GM23338 (cell line): Measurements from ENCODE around the gene NRG3. TPM values are rescaled to one million over a fixed set of nuclear protein-coding genes. Genes with fewer than 3 reads are reported as not detected.
A peak's percentile ranks its signal among the peaks of the same experiment; 100 is the strongest.

Source experiments
- ATAC-seq: fragments of 200-7000 bp; cut with Tn5 transposase; 3 replicates; pipeline ENCODE4 v1.9.1; 2020
- DNase-seq: peaks from one replicate; pipeline ENCODE4 v3.0.0-alpha.2; 2015; ENCODE audit warnings: low spot score
- H2AFZ ChIP-seq: fragments of 200-600 bp; sonication (generic); 2 replicates; pipeline ENCODE4 v1.8.0; 2016; ENCODE audit warnings: antibody characterized with exemption, mild to moderate bottlenecking, moderate library complexity
- H3F3A ChIP-seq: fragments of 200-600 bp; sonication (generic); replicated peaks from 2 replicates; pipeline ENCODE4 v1.8.0; 2017; ENCODE audit warnings: antibody characterized with exemption, mixed run types, low read depth
- H3K27ac ChIP-seq: fragments of 200-600 bp; sonication (generic); 2 replicates; pipeline ENCODE4 v1.6.1; 2016; ENCODE audit warnings: low read depth
- H3K27me3 ChIP-seq: fragments of 200-600 bp; sonication (generic); 2 replicates; pipeline ENCODE4 v1.8.0; 2016; ENCODE audit warnings: mild to moderate bottlenecking, mixed run types, moderate library complexity; ENCODE audit not compliant: insufficient read depth
- H3K36me3 ChIP-seq: fragments of 200-600 bp; sonication (generic); 2 replicates; pipeline ENCODE4 v1.8.0; 2016; ENCODE audit warnings: mild to moderate bottlenecking; ENCODE audit not compliant: insufficient read depth
- H3K4me1 ChIP-seq: fragments of 200-600 bp; sonication (generic); 2 replicates; pipeline ENCODE4 v1.8.0; 2016; ENCODE audit warnings: mild to moderate bottlenecking, moderate library complexity; ENCODE audit not compliant: insufficient read depth
- H3K4me2 ChIP-seq: fragments of 200-600 bp; sonication (generic); 2 replicates; pipeline ENCODE4 v1.7.1; 2017; ENCODE audit warnings: mixed run types
- H3K4me3 ChIP-seq: fragments of 200-600 bp; sonication (generic); 2 replicates; pipeline ENCODE4 v1.6.1; 2016; ENCODE audit warnings: mixed run types
- H3K79me2 ChIP-seq: fragments of 200-600 bp; sonication (generic); replicated peaks from 2 replicates; pipeline ENCODE4 v1.8.0; 2017; ENCODE audit warnings: mild to moderate bottlenecking; ENCODE audit not compliant: insufficient read depth
- H3K9me2 ChIP-seq: fragments of 200-600 bp; sonication (generic); 2 replicates; pipeline ENCODE4 v1.8.0; 2017; ENCODE audit not compliant: insufficient read depth
- H4K20me1 ChIP-seq: fragments of 200-600 bp; sonication (generic); replicated peaks from 2 replicates; pipeline ENCODE4 v1.8.0; 2017; ENCODE audit warnings: mild to moderate bottlenecking; ENCODE audit not compliant: insufficient read depth
- H3K27ac Mint-ChIP-seq: 2 replicates; pipeline ENCODE4 v1.8.0; 2020; ENCODE audit warnings: inconsistent platforms, mild to moderate bottlenecking, moderate library complexity, mixed read lengths
- H3K27me3 Mint-ChIP-seq: 3 replicates; pipeline ENCODE4 v1.8.0; 2022; ENCODE audit warnings: low read depth, mild to moderate bottlenecking, moderate library complexity, mixed read lengths, inconsistent platforms; ENCODE audit not compliant: insufficient read depth, poor library complexity
- H3K36me3 Mint-ChIP-seq: 3 replicates; pipeline ENCODE4 v1.8.0; 2021; ENCODE audit warnings: low read depth, mild to moderate bottlenecking, inconsistent platforms, moderate library complexity, mixed read lengths
- H3K4me1 Mint-ChIP-seq: 3 replicates; pipeline ENCODE4 v1.8.0; 2020; ENCODE audit warnings: mild to moderate bottlenecking, inconsistent platforms, mixed read lengths
- H3K4me3 Mint-ChIP-seq: 3 replicates; pipeline ENCODE4 v1.8.0; 2021; ENCODE audit warnings: moderate library complexity, mild to moderate bottlenecking, inconsistent platforms, mixed read lengths
- H3K9me3 Mint-ChIP-seq: 3 replicates; pipeline ENCODE4 v1.8.0; 2020; ENCODE audit warnings: moderate library complexity, mild to moderate bottlenecking, inconsistent platforms, mixed read lengths
- CREB1 ChIP-seq: fragments of 250-450 bp; sonication (Bioruptor Pico); IDR thresholded peaks from 2 replicates; pipeline ENCODE4 v1.5.0; 2020; ENCODE audit warnings: low read depth, mild to moderate bottlenecking, moderate library complexity
- EZH2 ChIP-seq: fragments of 200-600 bp; sonication (generic); IDR thresholded peaks from one replicate; pipeline ENCODE4 v1.8.0; 2017; ENCODE audit warnings: antibody characterized with exemption, mild to moderate bottlenecking, low read depth; ENCODE audit not compliant: unreplicated experiment
- EZH2phosphoT487 ChIP-seq: fragments of 200-600 bp; sonication (generic); IDR thresholded peaks from one replicate; pipeline ENCODE4 v1.8.1; 2018; ENCODE audit warnings: antibody characterized with exemption; ENCODE audit not compliant: unreplicated experiment
- JUNB ChIP-seq: IDR thresholded peaks from one replicate; pipeline ENCODE4 v1.6.1; 2016; ENCODE audit warnings: antibody characterized with exemption; ENCODE audit not compliant: unreplicated experiment
- NANOG ChIP-seq: IDR thresholded peaks from 2 replicates; pipeline ENCODE4 v1.6.1; 2016; ENCODE audit warnings: antibody characterized with exemption, borderline replicate concordance
- POLR2AphosphoS5 ChIP-seq: IDR thresholded peaks from 2 replicates; pipeline ENCODE4 v1.6.1; 2016; ENCODE audit warnings: antibody characterized with exemption, low read depth
- STAT1 ChIP-seq: IDR thresholded peaks from one replicate; pipeline ENCODE4 v1.6.1; 2016; ENCODE audit warnings: antibody characterized with exemption; ENCODE audit not compliant: unreplicated experiment
- ZNF114 ChIP-seq: fragments of 250-450 bp; sonication (Bioruptor Pico); IDR thresholded peaks from 2 replicates; pipeline ENCODE4 v1.5.0; 2020; ENCODE audit warnings: mild to moderate bottlenecking, moderate library complexity
- polyA plus RNA-seq: library from polyadenylated mRNA; unstranded; fragments of >200 nt; fragmentation: Nextera tagmentation; extraction: Ambion mirVana; gene quantifications from 2 replicates; pipeline ENCODE4 v1.2.1, GENCODE V29; 2016
- total RNA-seq: library from RNA; depleted of rRNA; stranded (reverse); fragments of >200 nt; shearing (Covaris generic); gene quantifications from 2 replicates; pipeline ENCODE4 v1.2.3, GENCODE V29; 2014
- TF ChIP-seq, protein P1 (sequence below): IDR thresholded peaks from one replicate; pipeline ENCODE4 v1.6.1; 2018; ENCODE audit warnings: antibody characterized with exemption; ENCODE audit not compliant: unreplicated experiment

Gene NRG3
- total and polyA plus RNA-seq, 2 experiments from 2014 or later = 1.9 to 3.9 TPM

DNA sequence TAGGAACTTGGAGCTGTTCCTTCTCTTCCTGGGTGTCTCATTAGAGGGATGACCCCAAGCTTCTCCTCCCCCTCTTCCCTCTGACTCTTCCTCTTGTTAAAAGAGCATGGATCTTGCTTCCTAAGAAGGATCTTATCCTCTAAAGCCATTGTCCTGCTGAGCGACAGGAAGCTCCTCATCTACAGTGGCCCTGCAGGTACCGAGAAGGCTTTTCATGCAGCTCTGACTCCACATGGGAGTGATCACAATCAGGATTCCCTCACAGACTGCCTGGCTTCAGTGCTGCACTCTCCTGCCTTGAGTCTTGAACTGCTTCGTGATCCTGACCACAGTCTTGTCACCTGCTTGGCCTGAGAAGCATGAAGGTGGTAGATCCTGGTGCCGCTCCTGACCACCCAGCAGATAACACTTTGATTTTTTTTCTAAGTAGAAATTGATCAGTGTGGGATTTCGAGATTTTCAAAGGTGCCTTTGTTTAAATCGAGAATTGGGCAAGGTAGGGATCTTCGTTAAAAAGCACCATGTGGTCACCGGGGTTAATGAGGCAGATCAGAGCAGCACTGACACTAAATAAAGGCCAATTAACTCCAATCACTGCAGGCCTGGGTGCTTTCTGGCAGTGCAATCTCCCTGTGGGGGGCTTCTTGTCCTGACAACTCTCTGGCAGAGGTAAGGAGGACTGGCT, 376.4 kb downstream of the NRG3 start (continued):
- TF ChIP-seq ZNF114 (peak; percentile 40; the same call in 1 of the 2 replicates), EZH2phosphoT487 (no peak)

DNA sequence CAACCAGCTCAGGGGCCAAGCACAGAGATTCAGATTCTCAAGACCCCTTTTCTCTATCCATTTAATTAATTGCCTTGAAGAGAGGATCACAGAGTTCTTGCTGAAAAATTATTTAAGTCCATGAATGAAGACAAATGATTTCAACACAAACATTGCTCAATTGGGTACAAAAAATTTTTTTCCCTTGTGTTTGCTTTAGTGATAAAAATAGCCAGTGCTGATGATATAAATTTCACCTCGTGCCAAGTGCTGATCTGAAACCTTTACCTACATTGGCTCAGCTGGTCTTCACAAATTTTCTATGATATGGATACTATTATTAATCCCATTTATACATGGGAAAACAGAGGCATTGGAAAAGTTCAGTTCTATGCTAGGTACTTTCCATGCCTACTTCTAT, 377.1 kb downstream of the NRG3 start:
- Mint-ChIP-seq H3K9me3 (no peaks in the 10 kb centered on the region), H3K4me1 (peaks cover 24% of the 10 kb centered on the region), H3K4me3 (no peak overlapping the region), H3K27ac (no peak overlapping the region), H3K27me3 (no peaks in the 10 kb centered on the region), H3K36me3 (no peaks in the 10 kb centered on the region)
- Histone ChIP-seq H3K79me2 (no peaks in the 10 kb centered on the region), H3K9me2 (peaks cover 8% of the 10 kb centered on the region; the same call in 1 of the 2 replicates), H3K4me2 (no peak overlapping the region), H4K20me1 (no peaks in the 10 kb centered on the region), H3K36me3 (peaks cover 5% of the 10 kb centered on the region; the same call in 1 of the 2 replicates), H3K27me3 (no peaks in the 10 kb centered on the region), H3K4me1 (peaks cover 10% of the 10 kb centered on the region; the same call in 1 of the 2 replicates), H3K27ac (no peak overlapping the region), H3F3A (no peaks in the 10 kb centered on the region), H3K4me3 (no peak overlapping the region), H2AFZ (no peak overlapping the region)
- ATAC-seq = no peak
- no peak for DNase-seq
- no peak for TF ChIP-seq STAT1
- TF ChIP-seq, protein P1, sequence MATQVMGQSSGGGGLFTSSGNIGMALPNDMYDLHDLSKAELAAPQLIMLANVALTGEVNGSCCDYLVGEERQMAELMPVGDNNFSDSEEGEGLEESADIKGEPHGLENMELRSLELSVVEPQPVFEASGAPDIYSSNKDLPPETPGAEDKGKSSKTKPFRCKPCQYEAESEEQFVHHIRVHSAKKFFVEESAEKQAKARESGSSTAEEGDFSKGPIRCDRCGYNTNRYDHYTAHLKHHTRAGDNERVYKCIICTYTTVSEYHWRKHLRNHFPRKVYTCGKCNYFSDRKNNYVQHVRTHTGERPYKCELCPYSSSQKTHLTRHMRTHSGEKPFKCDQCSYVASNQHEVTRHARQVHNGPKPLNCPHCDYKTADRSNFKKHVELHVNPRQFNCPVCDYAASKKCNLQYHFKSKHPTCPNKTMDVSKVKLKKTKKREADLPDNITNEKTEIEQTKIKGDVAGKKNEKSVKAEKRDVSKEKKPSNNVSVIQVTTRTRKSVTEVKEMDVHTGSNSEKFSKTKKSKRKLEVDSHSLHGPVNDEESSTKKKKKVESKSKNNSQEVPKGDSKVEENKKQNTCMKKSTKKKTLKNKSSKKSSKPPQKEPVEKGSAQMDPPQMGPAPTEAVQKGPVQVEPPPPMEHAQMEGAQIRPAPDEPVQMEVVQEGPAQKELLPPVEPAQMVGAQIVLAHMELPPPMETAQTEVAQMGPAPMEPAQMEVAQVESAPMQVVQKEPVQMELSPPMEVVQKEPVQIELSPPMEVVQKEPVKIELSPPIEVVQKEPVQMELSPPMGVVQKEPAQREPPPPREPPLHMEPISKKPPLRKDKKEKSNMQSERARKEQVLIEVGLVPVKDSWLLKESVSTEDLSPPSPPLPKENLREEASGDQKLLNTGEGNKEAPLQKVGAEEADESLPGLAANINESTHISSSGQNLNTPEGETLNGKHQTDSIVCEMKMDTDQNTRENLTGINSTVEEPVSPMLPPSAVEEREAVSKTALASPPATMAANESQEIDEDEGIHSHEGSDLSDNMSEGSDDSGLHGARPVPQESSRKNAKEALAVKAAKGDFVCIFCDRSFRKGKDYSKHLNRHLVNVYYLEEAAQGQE = no peak
- TF ChIP-seq CREB1 (CRISPR knock-in tag) = no peak

DNA sequence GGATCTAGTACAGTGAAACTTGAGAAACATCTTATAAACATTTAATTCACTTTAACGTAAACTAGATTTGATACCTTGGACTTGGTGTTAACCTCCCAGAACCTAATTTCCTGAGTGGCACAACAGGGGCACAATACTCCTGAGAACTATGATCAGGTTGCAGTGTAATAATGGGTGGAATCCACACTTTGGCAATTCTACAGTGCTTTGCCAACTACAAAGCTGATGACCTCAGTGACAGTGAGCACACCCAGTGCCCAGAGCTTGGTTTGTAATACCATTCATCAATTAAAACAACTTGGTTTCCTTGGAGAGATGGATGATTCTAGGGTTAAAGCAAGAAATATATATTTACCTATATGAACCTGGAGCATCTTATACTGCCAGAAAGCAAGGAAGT, 379.2 kb downstream of the NRG3 start:
- H3K79me2 ChIP-seq = no peaks in the 10 kb centered on the region
- no peak overlapping the region for H3K4me2 ChIP-seq
- no peaks in the 10 kb centered on the region; the same call in 2 of the 3 replicates for H3K9me3 Mint-ChIP-seq
- no peak overlapping the region for H3K27ac ChIP-seq
- no peaks in the 10 kb centered on the region for H4K20me1 ChIP-seq
- H3K36me3 Mint-ChIP-seq = no peaks in the 10 kb centered on the region
- no peak overlapping the region for H3K4me3 Mint-ChIP-seq
- H3K9me2 ChIP-seq = peaks cover 8% of the 10 kb centered on the region; the same call in 1 of the 2 replicates
- peaks cover 5% of the 10 kb centered on the region; the same call in 1 of the 2 replicates for H3K36me3 ChIP-seq
- DNase-seq = no peak
- H3K4me1 ChIP-seq = peaks cover 10% of the 10 kb centered on the region; the same call in 1 of the 2 replicates
- ATAC-seq = no peak
- H2AFZ ChIP-seq = no peak overlapping the region
- H3F3A ChIP-seq = no peaks in the 10 kb centered on the region
- TF ChIP-seq EZH2 = no peak
- TF ChIP-seq JUNB = no peak
- no peak for TF ChIP-seq NANOG
- TF ChIP-seq POLR2AphosphoS5 = no peak
- no peak for TF ChIP-seq ZNF114
- H3K4me1 Mint-ChIP-seq = peaks cover 17% of the 10 kb centered on the region
- H3K27me3 Mint-ChIP-seq = no peaks in the 10 kb centered on the region
- H3K4me3 ChIP-seq = no peak overlapping the region
- no peaks in the 10 kb centered on the region for H3K27me3 ChIP-seq
- H3K27ac Mint-ChIP-seq = no peak overlapping the region
